ENCODE data around the gene SLC27A5. TPM values are rescaled to one million over a fixed set of nuclear protein-coding genes. Genes with fewer than 3 reads are reported as not detected.

Gene SLC27A5
- total and polyA plus RNA-seq, 4 donors: 7.9 to 19.0 (median 13.0) TPM

DNA sequence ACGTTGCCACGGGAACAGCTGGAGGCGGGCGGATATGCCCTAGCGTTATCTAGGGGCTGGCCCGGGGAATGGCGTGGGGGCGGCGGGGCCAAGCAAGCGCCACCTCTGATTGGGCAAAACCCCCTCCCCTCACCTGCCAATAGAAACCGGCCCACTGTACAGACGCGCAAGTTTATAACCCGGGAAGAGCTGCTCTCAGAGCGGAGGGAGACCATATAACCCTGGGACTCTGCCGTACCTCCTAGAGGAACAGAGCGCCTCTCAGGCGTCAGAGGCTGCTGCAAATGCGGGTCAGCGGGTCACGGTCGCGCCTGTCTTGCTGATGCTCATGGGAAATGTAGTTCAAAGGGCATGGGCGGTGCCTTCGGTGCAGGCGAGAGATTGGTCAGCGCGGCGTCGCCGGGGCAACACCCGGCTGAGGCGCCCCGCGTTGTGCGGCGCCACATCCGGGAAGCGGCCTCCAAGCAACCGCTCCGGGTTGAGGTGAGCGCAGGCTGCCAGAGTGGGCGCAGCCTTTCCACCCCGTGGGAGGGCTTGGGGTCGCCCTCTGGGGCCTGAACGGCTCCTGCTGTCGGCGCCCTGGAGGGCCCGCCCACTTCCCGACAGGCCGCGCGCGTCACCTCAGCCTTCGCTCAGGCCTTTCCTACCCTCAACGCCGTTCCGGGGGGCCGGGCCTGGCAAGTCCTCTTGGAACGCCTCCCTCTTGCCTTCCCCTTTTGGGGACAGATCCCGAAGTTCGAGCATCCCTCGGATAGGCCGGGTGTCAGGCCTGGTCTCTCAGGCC lies 35.9 kb downstream of the SLC27A5 start, which contains the start of gene ZNF446:
Gene ZNF446 (plus strand): TSS at position 639 of the 784 bp plus-strand sequence. CDS start 867 bp downstream, outside the sequence.
- TF ChIP-seq, protein P1, sequence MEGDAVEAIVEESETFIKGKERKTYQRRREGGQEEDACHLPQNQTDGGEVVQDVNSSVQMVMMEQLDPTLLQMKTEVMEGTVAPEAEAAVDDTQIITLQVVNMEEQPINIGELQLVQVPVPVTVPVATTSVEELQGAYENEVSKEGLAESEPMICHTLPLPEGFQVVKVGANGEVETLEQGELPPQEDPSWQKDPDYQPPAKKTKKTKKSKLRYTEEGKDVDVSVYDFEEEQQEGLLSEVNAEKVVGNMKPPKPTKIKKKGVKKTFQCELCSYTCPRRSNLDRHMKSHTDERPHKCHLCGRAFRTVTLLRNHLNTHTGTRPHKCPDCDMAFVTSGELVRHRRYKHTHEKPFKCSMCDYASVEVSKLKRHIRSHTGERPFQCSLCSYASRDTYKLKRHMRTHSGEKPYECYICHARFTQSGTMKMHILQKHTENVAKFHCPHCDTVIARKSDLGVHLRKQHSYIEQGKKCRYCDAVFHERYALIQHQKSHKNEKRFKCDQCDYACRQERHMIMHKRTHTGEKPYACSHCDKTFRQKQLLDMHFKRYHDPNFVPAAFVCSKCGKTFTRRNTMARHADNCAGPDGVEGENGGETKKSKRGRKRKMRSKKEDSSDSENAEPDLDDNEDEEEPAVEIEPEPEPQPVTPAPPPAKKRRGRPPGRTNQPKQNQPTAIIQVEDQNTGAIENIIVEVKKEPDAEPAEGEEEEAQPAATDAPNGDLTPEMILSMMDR (IDR thresholded peaks at IDR 0.05; ENCODE audit: control extremely low read depth, extremely low read depth): no peak
- H3K4me3 ChIP-seq: peak within 1 kb of the TSS; percentile 51
- peaks cover 2 to 35% (median 12%) of the 10 kb centered on the region in 4 donors for H3K36me3 ChIP-seq (ENCODE audit: control insufficient read depth in 4 of 4, insufficient read depth in 4 of 4, low read length in 4 of 4)
- H3K4me1 ChIP-seq (ENCODE audit: control insufficient read depth in 5 of 5, insufficient read depth in 5 of 5, low read length in 5 of 5): peaks cover 0 to 15% (median 5%) of the 10 kb centered on the region in 5 donors
- peak; percentile 94 for ATAC-seq (ENCODE audit: insufficient read depth, low FRiP score)
- peak within 1 kb of the TSS; percentile 86 for H3K27ac ChIP-seq (ENCODE audit: low read depth in 1 of 2, low read length in 1 of 2)
- H3K9me3 ChIP-seq (ENCODE audit: control insufficient read depth in 4 of 4, insufficient read depth in 3 of 4, low read length in 3 of 4): no peaks in the 10 kb centered on the region
- no peaks in the 10 kb centered on the region for H3K27me3 ChIP-seq (ENCODE audit: control insufficient read depth in 3 of 3, insufficient read depth in 3 of 3, low read length in 2 of 3)
- 0 to 1% methylated on average over 64 of the region's 64 CpGs for WGBS, 2 donors
- DNase-seq: peak; percentile 98 to 99 (median 98)
- peak within 1 kb of the TSS; percentile 78 to 84 for H3K9ac ChIP-seq (ENCODE audit: insufficient read depth in 1 of 2, low read length in 2 of 2)

- 23 to 26% methylated on average over 27 of the region's 27 CpGs for WGBS, 2 donors
- peak overlapping the region; percentile 51 for H3K4me3 ChIP-seq
These were observed 36.6 kb downstream of the SLC27A5 start for GRCh38 chr19:58474997-58475713.

GRCh38 chr19:58474291-58474996 lies 37.3 kb downstream of the SLC27A5 start:
- ATAC-seq (ENCODE audit: insufficient read depth, low FRiP score) (no peak), DNase-seq (no peak)
- WGBS, 2 donors: 89 to 92% methylated on average over 12 of the region's 12 CpGs
- Histone ChIP-seq H3K9ac (ENCODE audit: insufficient read depth in 1 of 2, low read length in 2 of 2) (no peak overlapping the region), H3K27ac (ENCODE audit: low read depth in 1 of 2, low read length in 1 of 2) (no peak overlapping the region), H3K27me3 (ENCODE audit: control insufficient read depth in 3 of 3, insufficient read depth in 3 of 3, low read length in 2 of 3) (no peaks in the 10 kb centered on the region), H3K4me3 (no peak overlapping the region), H3K4me1 (ENCODE audit: control insufficient read depth in 5 of 5, insufficient read depth in 5 of 5, low read length in 5 of 5) (peaks cover 0 to 15% (median 5%) of the 10 kb centered on the region in 5 donors), H3K9me3 (ENCODE audit: control insufficient read depth in 4 of 4, insufficient read depth in 3 of 4, low read length in 3 of 4) (no peaks in the 10 kb centered on the region), H3K36me3 (ENCODE audit: control insufficient read depth in 4 of 4, insufficient read depth in 4 of 4, low read length in 4 of 4) (peaks cover 2 to 33% (median 12%) of the 10 kb centered on the region in 4 donors)
- TF ChIP-seq, protein P1 (IDR thresholded peaks at IDR 0.05; ENCODE audit: control extremely low read depth, extremely low read depth): no peak

More at GRCh38 chr19:58474997-58475713, 36.6 kb downstream of the SLC27A5 start:
- ATAC-seq (ENCODE audit: insufficient read depth, low FRiP score) (no peak), DNase-seq (peak in 1 of 3 donors; percentile 9)
- Histone ChIP-seq H3K4me1 (ENCODE audit: control insufficient read depth in 5 of 5, insufficient read depth in 5 of 5, low read length in 5 of 5) (peaks cover 0 to 15% (median 5%) of the 10 kb centered on the region in 5 donors), H3K9ac (ENCODE audit: insufficient read depth in 1 of 2, low read length in 2 of 2) (peak overlapping the region; percentile 51 to 61), H3K27me3 (ENCODE audit: control insufficient read depth in 3 of 3, insufficient read depth in 3 of 3, low read length in 2 of 3) (no peaks in the 10 kb centered on the region), H3K27ac (ENCODE audit: low read depth in 1 of 2, low read length in 1 of 2) (peak overlapping the region; percentile 86), H3K9me3 (ENCODE audit: control insufficient read depth in 4 of 4, insufficient read depth in 3 of 4, low read length in 3 of 4) (no peaks in the 10 kb centered on the region), H3K36me3 (ENCODE audit: control insufficient read depth in 4 of 4, insufficient read depth in 4 of 4, low read length in 4 of 4) (peaks cover 2 to 33% (median 12%) of the 10 kb centered on the region in 4 donors)
- TF ChIP-seq, protein P1 (IDR thresholded peaks at IDR 0.05; ENCODE audit: control extremely low read depth, extremely low read depth): no peak
